Calu3 (cell line): ENCODE results near the gene DZANK1. TPM values are rescaled to one million over a fixed set of nuclear protein-coding genes. Genes with fewer than 3 reads are reported as not detected.
"Not testable (repeated sequence)": the region's sequence is repeated elsewhere in the genome, so short reads cannot be mapped to it uniquely, and the experiment has no call there.

Source experiments
- BruUV-seq: library from RNA; stranded (reverse); fragments of 400-500 nt; replicated peaks from 2 replicates; lab custom pipeline; 2021; lab: Mats Ljungman, UMichigan
- CTCF ChIA-PET: fragments of 300-600 bp; sonication (Branson Sonifier 250); formaldehyde crosslinking; loops from one replicate; lab custom pipeline; 2022; ENCODE audit warnings: antibody characterized with exemption; lab: Charles Lee
- DNase-seq: peaks from one replicate; pipeline ENCODE4 v3.0.0; 2022
- H3K27ac Mint-ChIP-seq: one replicate; pipeline ENCODE4 v1.8.0; 2022; ENCODE audit warnings: mixed read lengths; ENCODE audit not compliant: unreplicated experiment
- H3K27me3 Mint-ChIP-seq: one replicate; pipeline ENCODE4 v1.8.0; 2022; ENCODE audit warnings: mixed read lengths; ENCODE audit not compliant: unreplicated experiment
- H3K36me3 Mint-ChIP-seq: one replicate; pipeline ENCODE4 v1.8.0; 2022; ENCODE audit warnings: mild to moderate bottlenecking, moderate library complexity, mixed read lengths; ENCODE audit not compliant: insufficient read depth, unreplicated experiment
- H3K4me1 Mint-ChIP-seq: one replicate; pipeline ENCODE4 v1.8.0; 2022; ENCODE audit warnings: mild to moderate bottlenecking, low read depth, mixed read lengths; ENCODE audit not compliant: unreplicated experiment
- H3K4me3 Mint-ChIP-seq: one replicate; pipeline ENCODE4 v1.8.0; 2022; ENCODE audit warnings: mild to moderate bottlenecking, low read depth, moderate library complexity, mixed read lengths; ENCODE audit not compliant: unreplicated experiment
- H3K9me3 Mint-ChIP-seq: one replicate; pipeline ENCODE4 v1.8.0; 2022; ENCODE audit warnings: low read depth, mixed read lengths; ENCODE audit not compliant: unreplicated experiment
- CTCF ChIP-seq: fragments of 200-600 bp; IDR thresholded peaks from one replicate; pipeline ENCODE4 v1.8.0; 2022; ENCODE audit warnings: antibody characterized with exemption; ENCODE audit not compliant: unreplicated experiment
- intact Hi-C: fragments of 100-400 bp; cut with micrococcal nuclease; formaldehyde crosslinking; loops from one replicate; pipeline ENCODE4 v1.10.0; 2022; ENCODE audit not compliant: unreplicated experiment
- total RNA-seq: library from RNA; stranded (reverse); gene quantifications from 2 replicates; pipeline ENCODE4 v1.2.3, GENCODE V29; 2022

Gene DZANK1
- total RNA-seq, 1 experiment from 2014 or later = 1.0 TPM

DNA sequence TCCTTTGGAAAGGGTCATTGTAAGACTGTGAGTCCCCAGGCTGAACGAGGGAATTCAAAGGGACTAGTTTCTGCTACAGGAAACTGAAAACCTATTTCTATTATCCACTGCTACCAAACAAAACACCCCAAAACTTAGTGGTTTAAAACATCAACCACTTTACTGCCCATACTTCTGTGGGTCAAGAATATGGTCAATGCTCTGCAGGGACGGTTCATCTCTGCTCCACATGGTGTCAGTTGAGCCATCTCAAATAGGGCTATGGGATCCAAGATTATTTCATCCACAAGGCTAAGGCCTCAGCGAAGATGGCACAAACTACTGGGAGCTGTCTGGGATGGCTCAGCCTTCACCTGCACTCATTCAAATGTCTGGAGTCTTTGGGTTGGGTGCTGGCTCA, 65.5 kb downstream of the DZANK1 start:
- BruUV-seq = no TSS peak
- CTCF ChIA-PET = no interaction called here

GRCh38 chr20:18400460-18400859, 66.4 kb downstream of the DZANK1 start:
- H3K36me3 Mint-ChIP-seq = no peaks in the 10 kb centered on the region
- CTCF ChIA-PET = no interaction called here
- DNase-seq = no peak

More for the DNA sequence above, 65.5 kb downstream of the DZANK1 start:
- H3K27ac Mint-ChIP-seq = no peak overlapping the region
- TF ChIP-seq CTCF = no peak
- no peaks in the 10 kb centered on the region for H3K4me1 Mint-ChIP-seq
- no peaks in the 10 kb centered on the region for H3K36me3 Mint-ChIP-seq
- DNase-seq = no peak
- no peak overlapping the region for H3K4me3 Mint-ChIP-seq
- intact Hi-C loops = no loop called here
- no peaks in the 10 kb centered on the region for H3K9me3 Mint-ChIP-seq
- no peaks in the 10 kb centered on the region for H3K27me3 Mint-ChIP-seq

DNA sequence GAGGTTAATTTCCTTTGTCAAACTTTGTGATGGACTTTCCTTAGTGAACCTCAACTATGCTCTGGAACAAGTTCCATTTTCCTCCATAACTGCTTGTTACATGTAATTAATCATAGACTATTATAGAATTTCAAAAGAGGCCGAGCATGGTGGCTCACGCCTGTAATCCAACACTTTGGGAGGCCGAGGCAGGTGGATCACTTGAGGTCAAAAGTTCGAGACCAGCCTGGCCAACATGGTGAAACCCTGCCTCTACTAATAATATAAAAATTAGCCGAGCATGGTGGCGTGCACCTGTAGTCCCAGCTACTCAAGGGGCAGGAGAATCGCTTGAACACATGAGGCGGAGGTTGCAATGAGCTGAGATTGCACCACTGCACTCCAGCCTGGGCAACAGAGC, 68.1 kb downstream of the DZANK1 start:
- H3K4me1 Mint-ChIP-seq, H3K27me3 Mint-ChIP-seq, H3K4me3 Mint-ChIP-seq, CTCF ChIA-PET, H3K9me3 Mint-ChIP-seq, BruUV-seq, DNase-seq, intact Hi-C loops, H3K36me3 Mint-ChIP-seq, H3K27ac Mint-ChIP-seq: not testable (repeated sequence)

More at GRCh38 chr20:18400460-18400859, 66.4 kb downstream of the DZANK1 start:
- H3K9me3 Mint-ChIP-seq = no peaks in the 10 kb centered on the region
- no peak overlapping the region for H3K4me3 Mint-ChIP-seq
- H3K27ac Mint-ChIP-seq = no peak overlapping the region
- no peaks in the 10 kb centered on the region for H3K4me1 Mint-ChIP-seq
- intact Hi-C loops = no loop called here
- no peaks in the 10 kb centered on the region for H3K27me3 Mint-ChIP-seq
- no peak for TF ChIP-seq CTCF
- no TSS peak for BruUV-seq

DNA sequence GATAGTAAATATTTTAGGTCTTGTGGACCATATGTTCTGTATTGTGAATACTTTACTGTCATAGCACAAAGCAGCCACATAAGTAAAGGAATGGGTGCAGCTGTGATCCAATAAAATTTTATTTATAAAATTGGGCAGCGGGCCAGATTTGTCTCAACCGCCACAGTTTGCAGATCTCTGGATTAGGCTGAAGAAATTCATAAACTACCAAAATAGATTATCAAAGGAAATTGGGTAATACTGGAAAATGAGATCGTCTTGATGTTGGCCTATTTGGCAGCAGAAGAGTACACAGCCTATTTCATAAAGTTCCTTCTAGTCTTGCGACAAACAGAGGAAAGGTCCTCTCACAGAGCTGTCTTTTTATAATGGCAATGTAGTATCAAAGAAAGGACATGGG, 69.8 kb downstream of the DZANK1 start:
- H3K4me3 Mint-ChIP-seq = no peak overlapping the region
- H3K27me3 Mint-ChIP-seq = no peaks in the 10 kb centered on the region
- DNase-seq = no peak
- CTCF ChIA-PET = no interaction called here
- H3K4me1 Mint-ChIP-seq = no peaks in the 10 kb centered on the region
- no peaks in the 10 kb centered on the region for H3K9me3 Mint-ChIP-seq
- no peak overlapping the region for H3K27ac Mint-ChIP-seq
- no TSS peak for BruUV-seq
- no peaks in the 10 kb centered on the region for H3K36me3 Mint-ChIP-seq
- TF ChIP-seq CTCF = no peak
- intact Hi-C loops = no loop called here

DNA sequence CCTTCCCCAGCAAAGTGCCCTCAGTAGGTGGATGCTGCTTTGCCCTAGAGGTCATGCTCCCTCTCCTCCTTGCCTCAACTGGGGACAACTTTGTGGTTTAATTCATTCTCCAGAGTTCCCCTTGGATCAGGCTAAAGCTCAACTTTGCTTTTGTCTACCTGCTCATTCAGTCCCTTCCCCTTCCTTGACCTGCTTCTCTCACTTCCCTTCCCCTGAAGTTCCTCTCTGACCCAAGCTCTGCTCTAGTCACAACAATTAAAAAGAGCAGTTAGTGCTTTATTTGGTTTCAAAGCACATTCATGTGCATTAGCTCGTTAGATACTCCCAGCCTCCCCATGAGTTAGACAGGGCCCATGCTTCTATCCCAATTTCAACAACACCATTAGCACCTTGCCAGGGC, 71.3 kb downstream of the DZANK1 start:
- Mint-ChIP-seq H3K27ac (no peak overlapping the region), H3K4me1 (no peaks in the 10 kb centered on the region), H3K9me3 (no peaks in the 10 kb centered on the region), H3K4me3 (no peak overlapping the region), H3K27me3 (no peaks in the 10 kb centered on the region), H3K36me3 (no peaks in the 10 kb centered on the region)
- TF ChIP-seq CTCF = no peak
- CTCF ChIA-PET = no interaction called here
- no TSS peak for BruUV-seq
- intact Hi-C loops = no loop called here
- no peak for DNase-seq
